Parathyroid adenoma (tissue), 2 donors: Measurements from ENCODE around the gene SLC22A15.

Source experiments
- H2AFZ ChIP-seq: fragments of 300-600 bp; sonication (generic); one replicate; pipeline ENCODE4 v1.7.0; 2017; ENCODE audit warnings: antibody characterized with exemption, mild to moderate bottlenecking
- H3K27ac ChIP-seq: fragments of 300-600 bp; sonication (generic); one replicate; pipeline ENCODE4 v1.7.0; 2017
- H3K27me3 ChIP-seq: fragments of 300-600 bp; sonication (generic); one replicate; pipeline ENCODE4 v1.7.0; 2017; ENCODE audit warnings: low read length; ENCODE audit not compliant: control insufficient read depth, insufficient read depth
- H3K36me3 ChIP-seq: fragments of 300-600 bp; sonication (generic); one replicate; pipeline ENCODE4 v1.7.0; 2017; ENCODE audit warnings: low read length; ENCODE audit not compliant: control insufficient read depth, insufficient read depth
- H3K4me1 ChIP-seq: fragments of 300-600 bp; sonication (generic); one replicate; pipeline ENCODE4 v1.7.0; 2017; ENCODE audit warnings: control low read depth
- H3K4me2 ChIP-seq: fragments of 300-600 bp; sonication (generic); one replicate; pipeline ENCODE4 v1.7.0; 2017; ENCODE audit warnings: low read length
- H3K4me3 ChIP-seq: fragments of 300-600 bp; sonication (generic); one replicate; pipeline ENCODE4 v1.7.0; 2017; ENCODE audit warnings: low read depth, low read length
- H3K79me2 ChIP-seq: fragments of 300-600 bp; sonication (generic); one replicate; pipeline ENCODE4 v1.7.0; 2017; ENCODE audit warnings: control low read depth
- H3K9ac ChIP-seq: fragments of 300-600 bp; sonication (generic); one replicate; pipeline ENCODE4 v1.7.0; 2017; ENCODE audit warnings: mild to moderate bottlenecking
- H3K9me3 ChIP-seq: fragments of 300-600 bp; sonication (generic); one replicate; pipeline ENCODE4 v1.7.0; 2017; ENCODE audit warnings: low read length; ENCODE audit not compliant: control insufficient read depth
- TF ChIP-seq, protein P1 (sequence below): fragments of 300-600 bp; sonication (generic); IDR thresholded peaks from one replicate; pipeline ENCODE4 v1.7.0; 2017; ENCODE audit warnings: antibody characterized with exemption, mild to moderate bottlenecking
- donor health status: primary hyperparathyroidism.

The SLC22A15 gene

DNA sequence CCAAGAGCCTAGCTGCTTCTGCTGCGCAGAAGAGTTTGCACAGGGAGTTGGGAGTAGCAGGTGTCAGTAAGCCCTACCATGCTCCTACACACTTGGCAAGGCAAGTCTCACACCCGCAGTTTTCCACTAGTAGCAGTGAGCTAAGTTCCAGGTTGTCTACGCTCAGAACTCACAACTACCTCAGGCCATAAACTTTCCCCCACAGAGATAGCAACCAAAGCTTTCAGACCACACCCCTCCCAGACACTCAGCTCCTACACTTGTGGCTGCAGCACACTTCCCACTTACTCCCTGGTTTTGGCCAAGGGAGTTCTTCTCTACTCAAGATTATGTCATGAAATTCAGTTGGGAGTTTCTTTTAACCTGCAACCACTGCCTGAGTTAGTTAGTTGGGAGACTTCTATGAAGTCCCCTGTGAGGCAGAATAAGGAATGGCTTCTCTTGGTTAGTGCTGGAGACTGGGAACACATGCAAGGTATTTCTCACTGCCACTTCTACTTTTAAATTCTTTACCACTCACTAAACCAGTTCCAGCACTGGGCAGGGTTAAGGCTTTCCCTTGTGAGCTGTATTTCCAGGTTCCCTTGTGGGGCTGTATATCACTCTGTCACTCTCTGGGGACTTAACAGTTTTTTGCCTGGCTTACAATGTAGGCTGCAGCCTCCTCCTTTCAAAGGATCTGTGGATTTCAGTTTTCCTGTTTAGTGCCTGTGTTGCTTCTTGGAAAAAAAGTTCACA lies 116.6 kb downstream of the SLC22A15 start:
- no peaks in the 10 kb centered on the region for H3K27me3 ChIP-seq
- no peak overlapping the region for H3K4me2 ChIP-seq
- TF ChIP-seq, protein P1, sequence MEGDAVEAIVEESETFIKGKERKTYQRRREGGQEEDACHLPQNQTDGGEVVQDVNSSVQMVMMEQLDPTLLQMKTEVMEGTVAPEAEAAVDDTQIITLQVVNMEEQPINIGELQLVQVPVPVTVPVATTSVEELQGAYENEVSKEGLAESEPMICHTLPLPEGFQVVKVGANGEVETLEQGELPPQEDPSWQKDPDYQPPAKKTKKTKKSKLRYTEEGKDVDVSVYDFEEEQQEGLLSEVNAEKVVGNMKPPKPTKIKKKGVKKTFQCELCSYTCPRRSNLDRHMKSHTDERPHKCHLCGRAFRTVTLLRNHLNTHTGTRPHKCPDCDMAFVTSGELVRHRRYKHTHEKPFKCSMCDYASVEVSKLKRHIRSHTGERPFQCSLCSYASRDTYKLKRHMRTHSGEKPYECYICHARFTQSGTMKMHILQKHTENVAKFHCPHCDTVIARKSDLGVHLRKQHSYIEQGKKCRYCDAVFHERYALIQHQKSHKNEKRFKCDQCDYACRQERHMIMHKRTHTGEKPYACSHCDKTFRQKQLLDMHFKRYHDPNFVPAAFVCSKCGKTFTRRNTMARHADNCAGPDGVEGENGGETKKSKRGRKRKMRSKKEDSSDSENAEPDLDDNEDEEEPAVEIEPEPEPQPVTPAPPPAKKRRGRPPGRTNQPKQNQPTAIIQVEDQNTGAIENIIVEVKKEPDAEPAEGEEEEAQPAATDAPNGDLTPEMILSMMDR: no peak
- H3K4me1 ChIP-seq: no peaks in the 10 kb centered on the region
- H3K4me3 ChIP-seq: no peak overlapping the region
- H3K27ac ChIP-seq: no peak overlapping the region
- no peaks in the 10 kb centered on the region for H3K79me2 ChIP-seq
- H3K9ac ChIP-seq: no peak overlapping the region
- H2AFZ ChIP-seq: no peak overlapping the region
- no peaks in the 10 kb centered on the region for H3K36me3 ChIP-seq
- H3K9me3 ChIP-seq: no peaks in the 10 kb centered on the region

DNA sequence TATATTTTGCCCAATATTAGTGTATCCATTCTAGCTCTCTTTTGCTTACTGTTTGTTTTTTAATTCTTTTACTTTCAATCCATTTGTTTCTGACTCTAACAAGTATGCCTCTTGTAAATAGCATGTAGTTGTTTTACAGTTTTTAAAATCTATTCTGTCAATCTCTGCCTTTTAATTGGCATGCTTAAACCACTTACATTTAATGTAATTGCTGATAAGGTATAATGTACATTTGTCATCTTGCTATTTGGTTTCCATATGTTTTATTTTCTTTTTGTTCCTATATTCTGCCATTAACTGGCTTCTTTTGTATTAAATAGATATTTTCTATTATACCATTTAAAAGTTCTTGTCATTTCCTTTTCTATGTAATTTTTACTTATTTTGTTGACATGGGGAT lies 118.7 kb downstream of the SLC22A15 start:
- no peak overlapping the region for H3K4me3 ChIP-seq
- no peaks in the 10 kb centered on the region for H3K27me3 ChIP-seq
- H3K36me3 ChIP-seq: no peaks in the 10 kb centered on the region

DNA sequence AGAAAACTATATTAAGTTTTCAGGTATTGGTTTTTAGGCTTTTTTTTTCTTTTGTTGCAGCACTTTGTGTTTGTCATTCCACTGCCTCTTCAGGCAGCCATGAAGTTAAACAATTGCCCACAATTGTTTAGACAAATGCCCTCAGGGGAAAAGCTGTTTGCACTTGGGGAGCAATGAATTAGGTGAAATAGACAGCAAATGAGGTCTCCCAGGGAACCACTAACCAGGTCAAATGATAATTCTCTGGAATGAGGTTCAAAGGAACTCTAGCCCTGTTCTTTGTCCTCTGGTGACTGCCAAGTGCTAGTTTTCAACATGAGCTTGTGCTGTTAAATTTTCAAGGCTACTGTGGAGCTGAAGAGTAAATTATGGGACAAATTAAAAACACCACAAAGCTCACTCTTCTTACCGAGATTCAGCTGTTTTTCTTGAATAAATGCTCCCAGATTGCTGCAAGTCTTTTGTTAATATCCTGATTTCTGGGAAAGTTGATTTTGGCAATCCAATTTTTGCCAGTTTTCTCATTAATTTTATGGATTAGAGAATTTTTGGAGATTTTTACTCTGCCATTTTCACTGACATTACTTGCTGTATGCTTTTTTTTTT lies 119.8 kb downstream of the SLC22A15 start:
- no peak overlapping the region for H3K4me3 ChIP-seq
- H3K36me3 ChIP-seq: no peaks in the 10 kb centered on the region
- TF ChIP-seq, protein P1: no peak
- H3K27ac ChIP-seq: no peak overlapping the region
- H3K4me2 ChIP-seq: no peak overlapping the region
- H3K4me1 ChIP-seq: no peaks in the 10 kb centered on the region
- no peaks in the 10 kb centered on the region for H3K79me2 ChIP-seq
- no peak overlapping the region for H2AFZ ChIP-seq
- no peaks in the 10 kb centered on the region for H3K27me3 ChIP-seq
- no peak overlapping the region for H3K9ac ChIP-seq
- no peaks in the 10 kb centered on the region for H3K9me3 ChIP-seq

More for the DNA sequence above, 118.7 kb downstream of the SLC22A15 start:
- Histone ChIP-seq H3K79me2 (no peaks in the 10 kb centered on the region), H3K27ac (no peak overlapping the region), H3K4me1 (no peaks in the 10 kb centered on the region), H3K9me3 (no peaks in the 10 kb centered on the region), H2AFZ (no peak overlapping the region), H3K4me2 (no peak overlapping the region), H3K9ac (no peak overlapping the region)
- TF ChIP-seq, protein P1: no peak

DNA sequence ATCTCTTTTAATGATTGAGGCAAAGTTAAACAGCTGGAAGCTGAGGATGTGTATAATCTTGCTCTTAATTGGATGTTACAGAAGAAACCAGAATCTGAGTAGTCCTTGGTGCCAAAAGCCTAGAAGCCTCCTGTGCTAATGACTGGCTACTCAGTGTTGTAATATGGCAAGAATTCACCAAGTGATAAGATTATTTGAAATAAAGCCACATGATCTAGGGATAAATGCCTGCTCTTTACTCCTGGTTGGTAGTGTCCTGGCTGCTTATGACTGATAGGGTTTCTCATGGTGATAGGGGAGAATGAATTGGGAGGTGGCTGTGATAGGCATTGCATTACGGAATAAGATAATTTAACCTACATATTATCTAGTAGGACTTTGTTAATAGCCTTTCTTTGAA lies 121.3 kb downstream of the SLC22A15 start:
- Histone ChIP-seq H3K36me3 (no peaks in the 10 kb centered on the region), H3K79me2 (no peaks in the 10 kb centered on the region), H3K4me2 (no peak overlapping the region), H3K27me3 (no peaks in the 10 kb centered on the region), H3K9ac (no peak overlapping the region), H3K27ac (no peak overlapping the region), H3K4me1 (no peaks in the 10 kb centered on the region), H3K9me3 (no peaks in the 10 kb centered on the region), H3K4me3 (no peak overlapping the region), H2AFZ (no peak overlapping the region)
- TF ChIP-seq, protein P1: no peak
